BE2C (cell line): ENCODE measurements around the gene NAV2.

Source experiments
- DNase-seq: peaks from one replicate; pipeline ENCODE4 v3.0.0-alpha.2; 2020
- H3K27me3 ChIP-seq: fragments of 250-450 bp; sonication (Bioruptor Pico); 2 replicates; pipeline ENCODE4 v1.5.1; 2020; ENCODE audit warnings: mild to moderate bottlenecking
- H3K36me3 ChIP-seq: fragments of 250-450 bp; sonication (Bioruptor Pico); 2 replicates; pipeline ENCODE4 v1.5.1; 2020; ENCODE audit warnings: mild to moderate bottlenecking
- H3K4me1 ChIP-seq: fragments of 250-450 bp; sonication (Bioruptor Pico); 2 replicates; pipeline ENCODE4 v1.5.1; 2020
- H3K4me3 ChIP-seq: 2 replicates; pipeline ENCODE4 v1.5.1; 2011; ENCODE audit warnings: low read depth, low read length
- H3K9me3 ChIP-seq: fragments of 250-450 bp; sonication (Bioruptor Pico); 2 replicates; pipeline ENCODE4 v1.5.1; 2020
- TF ChIP-seq, protein P1 (sequence below): IDR thresholded peaks from 2 replicates; pipeline ENCODE4 v1.5.1; 2012; ENCODE audit warnings: mild to moderate bottlenecking, low read depth, low read length

NAV2 gene

DNA sequence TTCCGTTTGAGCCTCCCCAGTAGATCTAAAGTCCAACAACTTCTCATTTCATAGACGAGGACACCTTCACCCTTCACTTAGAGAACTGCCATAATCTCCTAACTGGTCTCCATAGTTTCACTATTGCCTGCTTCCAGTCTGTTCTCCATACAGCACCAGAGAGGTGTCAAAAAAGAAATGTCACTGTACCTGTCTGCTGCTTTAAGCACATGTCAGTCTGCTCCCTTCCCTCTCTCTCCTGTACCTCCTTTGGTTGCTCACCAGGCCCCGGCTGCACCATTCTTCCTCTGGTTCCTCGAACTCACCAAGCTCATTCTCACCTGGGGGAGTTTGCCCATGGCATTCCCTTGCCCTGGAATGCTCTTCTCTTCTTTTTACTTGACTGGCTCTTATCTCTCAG is 75.8 kb downstream of the NAV2 start:
- Histone ChIP-seq H3K4me1 (no peaks in the 10 kb centered on the region), H3K27me3 (peaks cover 7% of the 10 kb centered on the region; the same call in 1 of the 2 replicates), H3K9me3 (no peaks in the 10 kb centered on the region), H3K4me3 (no peak overlapping the region), H3K36me3 (no peaks in the 10 kb centered on the region)
- TF ChIP-seq, protein P1, sequence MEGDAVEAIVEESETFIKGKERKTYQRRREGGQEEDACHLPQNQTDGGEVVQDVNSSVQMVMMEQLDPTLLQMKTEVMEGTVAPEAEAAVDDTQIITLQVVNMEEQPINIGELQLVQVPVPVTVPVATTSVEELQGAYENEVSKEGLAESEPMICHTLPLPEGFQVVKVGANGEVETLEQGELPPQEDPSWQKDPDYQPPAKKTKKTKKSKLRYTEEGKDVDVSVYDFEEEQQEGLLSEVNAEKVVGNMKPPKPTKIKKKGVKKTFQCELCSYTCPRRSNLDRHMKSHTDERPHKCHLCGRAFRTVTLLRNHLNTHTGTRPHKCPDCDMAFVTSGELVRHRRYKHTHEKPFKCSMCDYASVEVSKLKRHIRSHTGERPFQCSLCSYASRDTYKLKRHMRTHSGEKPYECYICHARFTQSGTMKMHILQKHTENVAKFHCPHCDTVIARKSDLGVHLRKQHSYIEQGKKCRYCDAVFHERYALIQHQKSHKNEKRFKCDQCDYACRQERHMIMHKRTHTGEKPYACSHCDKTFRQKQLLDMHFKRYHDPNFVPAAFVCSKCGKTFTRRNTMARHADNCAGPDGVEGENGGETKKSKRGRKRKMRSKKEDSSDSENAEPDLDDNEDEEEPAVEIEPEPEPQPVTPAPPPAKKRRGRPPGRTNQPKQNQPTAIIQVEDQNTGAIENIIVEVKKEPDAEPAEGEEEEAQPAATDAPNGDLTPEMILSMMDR, result no peak
- no peak for DNase-seq

DNA sequence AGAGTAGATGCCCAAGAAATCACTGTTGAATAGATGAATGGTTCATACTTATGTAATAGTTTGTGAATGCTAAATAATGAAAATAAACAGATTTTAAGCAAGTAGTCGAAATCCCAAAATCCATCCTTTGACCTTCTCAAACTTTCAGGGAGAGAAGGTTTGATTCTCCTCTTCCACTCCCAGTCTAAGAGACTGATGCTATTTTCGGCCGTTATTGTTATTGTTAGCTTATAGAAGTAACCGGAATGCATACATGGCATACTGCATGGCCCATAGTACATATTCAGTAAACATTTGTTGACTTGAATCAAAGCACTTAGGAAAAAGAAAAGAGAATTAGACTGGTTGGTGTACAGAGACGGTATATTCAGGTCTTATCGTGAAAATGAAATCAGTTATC is 76.6 kb downstream of the NAV2 start:
- no peaks in the 10 kb centered on the region for H3K9me3 ChIP-seq

DNA sequence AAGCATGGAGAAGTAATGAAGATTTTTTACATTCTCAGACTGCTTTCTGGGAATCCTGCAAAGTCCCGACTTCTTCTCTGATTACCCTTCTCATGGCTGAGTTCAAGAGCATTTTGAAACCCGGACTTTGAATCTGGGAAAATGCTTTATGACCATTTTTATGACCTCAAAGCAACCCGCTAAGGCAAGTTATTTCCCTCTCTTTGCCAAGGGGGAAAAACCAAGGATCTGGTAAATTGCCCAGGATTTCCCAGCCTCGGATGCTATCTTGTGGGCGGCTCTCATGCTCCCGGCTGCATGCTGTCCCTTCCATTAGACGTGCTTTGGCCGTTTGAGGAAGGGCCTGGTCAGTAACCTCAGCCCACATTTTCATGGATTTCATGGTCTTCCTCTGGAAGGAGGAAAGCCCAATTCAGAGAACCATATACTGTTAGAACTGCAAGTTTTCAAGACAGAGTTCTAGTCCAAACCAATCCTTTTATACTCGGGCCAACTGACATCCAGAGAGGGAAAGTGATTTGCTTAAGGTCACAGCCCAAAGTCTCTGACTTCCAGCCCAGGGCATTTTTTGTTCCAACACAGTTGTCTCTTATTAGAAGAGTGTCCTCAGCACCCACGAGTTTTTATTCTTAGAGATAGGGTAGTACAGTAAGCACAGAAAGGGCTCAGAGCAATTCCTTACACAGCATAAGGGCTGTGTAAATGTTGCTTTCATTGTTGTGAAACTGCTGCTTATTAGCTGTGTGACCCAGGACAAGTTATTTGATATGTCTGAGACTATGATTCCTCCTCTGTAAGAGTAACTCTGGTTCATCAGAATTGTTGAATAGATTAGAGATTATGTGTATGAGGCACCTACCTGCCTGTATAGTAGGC is 77.4 kb downstream of the NAV2 start:
- Histone ChIP-seq H3K4me1 (no peaks in the 10 kb centered on the region), H3K4me3 (no peak overlapping the region), H3K27me3 (peaks cover 7% of the 10 kb centered on the region; the same call in 1 of the 2 replicates), H3K36me3 (no peaks in the 10 kb centered on the region), H3K9me3 (no peaks in the 10 kb centered on the region)
- TF ChIP-seq, protein P1, result no peak
- DNase-seq, result no peak

More for the DNA sequence above, 76.6 kb downstream of the NAV2 start:
- H3K27me3 ChIP-seq, result peaks cover 7% of the 10 kb centered on the region; the same call in 1 of the 2 replicates
- no peaks in the 10 kb centered on the region for H3K4me1 ChIP-seq
- DNase-seq, result no peak
- H3K36me3 ChIP-seq, result no peaks in the 10 kb centered on the region
- no peak overlapping the region for H3K4me3 ChIP-seq
- TF ChIP-seq, protein P1, result no peak

DNA sequence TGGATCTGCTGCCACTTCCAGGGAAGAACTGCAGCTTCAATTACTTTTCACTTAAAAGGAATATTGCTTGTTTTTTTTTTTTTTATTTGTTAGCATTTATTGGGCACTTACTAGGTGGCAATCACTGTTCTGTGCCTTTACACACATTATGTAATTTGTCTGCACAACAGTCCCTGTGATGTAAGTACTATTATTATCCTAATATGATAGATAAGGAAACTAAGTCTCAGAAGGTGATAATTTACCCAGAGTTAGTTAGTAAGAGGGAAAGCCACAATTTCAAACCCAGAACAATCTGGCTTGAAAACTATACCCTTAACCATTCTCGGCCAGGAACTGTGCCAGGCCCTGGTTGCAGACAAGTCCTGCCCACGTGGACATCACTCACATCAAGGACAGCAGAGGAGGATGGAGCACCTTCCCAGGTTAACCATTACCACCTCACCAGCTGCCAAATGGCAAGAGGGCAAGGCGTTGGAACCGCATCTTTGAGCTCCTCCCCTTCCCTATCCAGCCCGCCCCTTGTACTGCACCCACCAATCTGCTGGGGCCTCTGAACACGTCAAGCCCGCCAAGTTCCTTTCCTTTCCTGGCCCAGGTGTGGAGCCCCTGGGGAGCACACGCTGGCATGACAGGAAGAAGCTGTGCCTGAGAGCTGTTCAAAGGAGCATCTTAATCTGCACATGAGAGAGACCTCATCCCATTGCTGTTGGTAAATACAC is 78.4 kb downstream of the NAV2 start:
- Histone ChIP-seq H3K27me3 (peaks cover 7% of the 10 kb centered on the region), H3K4me3 (no peak overlapping the region), H3K36me3 (no peaks in the 10 kb centered on the region), H3K9me3 (no peaks in the 10 kb centered on the region), H3K4me1 (no peaks in the 10 kb centered on the region)
- no peak for DNase-seq
- TF ChIP-seq, protein P1, result no peak

GRCh38 chr11:19792510-19792909 is 79.9 kb downstream of the NAV2 start:
- DNase-seq, result peak; percentile 59
- TF ChIP-seq, protein P1, result no peak
- no peaks in the 10 kb centered on the region for H3K4me1 ChIP-seq

More at GRCh38 chr11:19792510-19792909, 79.9 kb downstream of the NAV2 start:
- H3K36me3 ChIP-seq, result no peaks in the 10 kb centered on the region
- peaks cover 13% of the 10 kb centered on the region for H3K27me3 ChIP-seq
- H3K9me3 ChIP-seq, result no peaks in the 10 kb centered on the region
- no peak overlapping the region for H3K4me3 ChIP-seq
